GM19035 (cell line): ENCODE results near the gene PAM16.

Experiments used
- ATAC-seq: cut with Tn5 transposase; IDR thresholded peaks from one replicate; pipeline ENCODE4 v1.9.1; 2021; ENCODE audit not compliant: unreplicated experiment

Gene PAM16

GRCh38 chr16:4321286-4322120 is 29.6 kb downstream of the PAM16 start:
- ATAC-seq, result no peak

GRCh38 chr16:4320571-4321137 is 30.5 kb downstream of the PAM16 start:
- no peak for ATAC-seq

- ATAC-seq, result peak; percentile 46
Observed at GRCh38 chr16:4319454-4320421, 31.4 kb downstream of the PAM16 start.

GRCh38 chr16:4318967-4319366 is 32.2 kb downstream of the PAM16 start:
- ATAC-seq, result no peak

GRCh38 chr16:4318451-4318910 is 32.6 kb downstream of the PAM16 start:
- ATAC-seq, result no peak

GRCh38 chr16:4317532-4318450 is 33.3 kb downstream of the PAM16 start:
- ATAC-seq, result no peak

- no peak for ATAC-seq
Observed at GRCh38 chr16:4316864-4317531, 34.1 kb downstream of the PAM16 start.

GRCh38 chr16:4316108-4316863 is 34.8 kb downstream of the PAM16 start:
- ATAC-seq, result no peak

- no peak for ATAC-seq
Observed at GRCh38 chr16:4315186-4316107, 35.7 kb downstream of the PAM16 start, which contains the start of gene GLIS2. TSS of gene GLIS2 (plus strand) at chr16:4316067. CDS start at chr16:4332281, 16,214 bp downstream.

GRCh38 chr16:4314532-4315185 is 36.5 kb downstream of the PAM16 start:
- no peak for ATAC-seq

GRCh38 chr16:4313563-4314531 is 37.3 kb downstream of the PAM16 start:
- no peak for ATAC-seq

GRCh38 chr16:4309833-4310266 is 41.3 kb downstream of the PAM16 start:
- ATAC-seq, result no peak

GRCh38 chr16:4309102-4309832 is 41.9 kb downstream of the PAM16 start:
- no peak for ATAC-seq

- peak; percentile 89 for ATAC-seq
Observed at GRCh38 chr16:4307215-4308037, 43.7 kb downstream of the PAM16 start.
